ENCODE results near the gene ANKS1B.

The ANKS1B gene

GRCh38 chr12:98985156-98985555 lies 999.6 kb downstream of the ANKS1B start:
- H3K4me3 ChIP-seq (ENCODE audit: low read depth, low read length) = no peak overlapping the region

DNA sequence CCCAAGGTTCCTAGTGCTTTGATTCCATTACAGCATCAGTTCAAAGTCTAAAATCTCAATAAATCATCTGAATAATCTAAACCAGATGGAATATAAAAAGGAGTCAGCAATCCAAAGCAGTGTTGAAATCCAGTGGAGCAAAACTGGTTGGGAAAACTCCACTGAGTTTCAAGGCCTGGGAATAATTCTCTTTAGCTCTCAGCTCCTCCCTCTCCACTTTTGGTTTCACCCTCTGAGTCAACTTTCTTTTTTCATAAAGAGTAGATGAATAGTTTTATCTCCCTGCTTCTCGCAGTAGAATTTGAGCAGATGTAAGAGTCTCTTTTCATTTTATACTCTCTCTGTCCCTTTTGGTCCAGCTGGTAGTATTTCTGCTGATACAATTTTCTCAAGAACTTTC lies 1001.1 kb downstream of the ANKS1B start:
- no peak overlapping the region for H3K9ac ChIP-seq
- H2AFZ ChIP-seq = no peak overlapping the region
- no peak overlapping the region for H3K4me3 ChIP-seq (ENCODE audit: low read depth, low read length)
- no peaks in the 10 kb centered on the region for H3K4me1 ChIP-seq
- H3K36me3 ChIP-seq (ENCODE audit: control insufficient read depth, insufficient read depth, low read length) = no peaks in the 10 kb centered on the region
- no peaks in the 10 kb centered on the region for H3K9me3 ChIP-seq (ENCODE audit: control insufficient read depth, low read length)
- H3K27ac ChIP-seq = no peak overlapping the region
- H3K79me2 ChIP-seq = no peaks in the 10 kb centered on the region
- no peak overlapping the region for H3K4me2 ChIP-seq (ENCODE audit: low read length)
- TF ChIP-seq CTCF (IDR thresholded peaks at IDR 0.05) = no peak
- no peaks in the 10 kb centered on the region for H3K27me3 ChIP-seq (ENCODE audit: control insufficient read depth, insufficient read depth, low read length)

More at GRCh38 chr12:98985156-98985555, 999.6 kb downstream of the ANKS1B start:
- Histone ChIP-seq H3K9ac (no peak overlapping the region), H2AFZ (no peak overlapping the region), H3K36me3 (ENCODE audit: control insufficient read depth, insufficient read depth, low read length) (no peaks in the 10 kb centered on the region), H3K27me3 (ENCODE audit: control insufficient read depth, insufficient read depth, low read length) (no peaks in the 10 kb centered on the region), H3K4me1 (no peaks in the 10 kb centered on the region), H3K27ac (no peak overlapping the region), H3K79me2 (no peaks in the 10 kb centered on the region), H3K9me3 (ENCODE audit: control insufficient read depth, low read length) (no peaks in the 10 kb centered on the region), H3K4me2 (ENCODE audit: low read length) (no peak overlapping the region)
- TF ChIP-seq CTCF (IDR thresholded peaks at IDR 0.05) = no peak

- H3K27me3 ChIP-seq (ENCODE audit: control insufficient read depth, insufficient read depth, low read length) = no peaks in the 10 kb centered on the region
- H3K4me3 ChIP-seq (ENCODE audit: low read depth, low read length) = no peak overlapping the region
- no peaks in the 10 kb centered on the region for H3K36me3 ChIP-seq (ENCODE audit: control insufficient read depth, insufficient read depth, low read length)
- H3K4me1 ChIP-seq = no peaks in the 10 kb centered on the region
- no peaks in the 10 kb centered on the region for H3K79me2 ChIP-seq
- no peak overlapping the region for H3K4me2 ChIP-seq (ENCODE audit: low read length)
- no peak overlapping the region for H3K9ac ChIP-seq
- no peaks in the 10 kb centered on the region for H3K9me3 ChIP-seq (ENCODE audit: control insufficient read depth, low read length)
- no peak overlapping the region for H2AFZ ChIP-seq
- no peak overlapping the region for H3K27ac ChIP-seq
- TF ChIP-seq CTCF (IDR thresholded peaks at IDR 0.05) = no peak
Measured at GRCh38 chr12:98980508-98980907, 1004.2 kb downstream of the ANKS1B start.

GRCh38 chr12:98977186-98977585 lies 1007.5 kb downstream of the ANKS1B start:
- Histone ChIP-seq H3K36me3 (ENCODE audit: control insufficient read depth, insufficient read depth, low read length) (no peaks in the 10 kb centered on the region), H3K27me3 (ENCODE audit: control insufficient read depth, insufficient read depth, low read length) (no peaks in the 10 kb centered on the region)

More at GRCh38 chr12:98977186-98977585, 1007.5 kb downstream of the ANKS1B start:
- Histone ChIP-seq H2AFZ (no peak overlapping the region), H3K4me3 (ENCODE audit: low read depth, low read length) (no peak overlapping the region), H3K9me3 (ENCODE audit: control insufficient read depth, low read length) (no peaks in the 10 kb centered on the region), H3K9ac (no peak overlapping the region), H3K4me1 (no peaks in the 10 kb centered on the region), H3K4me2 (ENCODE audit: low read length) (no peak overlapping the region), H3K27ac (no peak overlapping the region), H3K79me2 (no peaks in the 10 kb centered on the region)
- TF ChIP-seq CTCF (IDR thresholded peaks at IDR 0.05) = no peak

Data from parathyroid adenoma (tissue), 2 donors.